CD4-positive, alpha-beta T cell treated with Interferon gamma for 1 hour (primary cell): Measurements from ENCODE around the gene HAUS2.
A peak's percentile ranks its signal among the peaks of the same experiment; 100 is the strongest.
"Not testable (repeated sequence)": the region's sequence is repeated elsewhere in the genome, so short reads cannot be mapped to it uniquely, and the experiment has no call there.

ENCODE experiments used
- DNase-seq: peaks from one replicate; pipeline ENCODE4 v3.0.0-alpha.2; 2020

The HAUS2 gene

DNA sequence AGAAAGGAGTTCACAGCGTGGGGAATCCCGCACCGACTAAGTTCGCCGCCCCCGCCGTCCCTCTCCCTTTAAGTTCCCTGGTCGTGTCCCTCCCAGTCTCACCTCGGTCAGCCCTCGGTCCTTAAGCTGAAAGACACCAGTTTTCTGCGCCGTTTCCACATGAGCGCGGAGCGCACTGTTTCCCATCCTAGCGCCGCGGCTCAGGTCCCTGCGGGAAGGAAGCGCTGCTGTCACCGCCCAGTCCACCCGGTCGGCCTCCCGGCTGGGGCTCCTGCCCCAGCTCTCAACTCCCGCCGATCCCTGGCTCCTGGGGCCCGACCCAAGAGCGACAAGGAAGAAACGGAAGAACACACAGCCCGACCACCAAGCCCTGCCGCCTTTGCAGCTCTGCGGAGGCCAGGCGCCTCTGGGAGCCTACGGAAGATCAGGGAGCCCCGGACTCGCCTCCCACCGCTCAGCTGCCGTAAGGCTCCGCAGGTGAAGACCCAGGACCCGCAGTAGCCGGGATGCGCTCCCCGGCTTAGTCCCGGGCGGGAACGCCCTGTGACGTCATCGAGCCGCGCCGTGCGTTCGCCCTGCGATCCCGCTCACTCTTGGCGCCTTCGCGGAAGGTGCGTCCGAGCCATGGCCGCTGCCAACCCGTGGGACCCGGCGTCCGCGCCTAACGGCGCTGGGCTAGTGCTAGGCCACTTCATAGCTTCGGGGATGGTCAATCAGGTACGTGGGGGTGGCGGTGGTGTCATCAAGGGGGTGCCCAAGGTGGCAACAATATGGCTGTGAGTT, at the start of gene HAUS2, which contains the start of gene LRRC57:
Gene HAUS2, plus strand, starts transcription at position 590 of the 783 bp plus-strand sequence. Its CDS starts 35 bp downstream, at position 625.
Gene LRRC57, minus strand, starts transcription at position 545 of the 783 bp plus-strand sequence. Its CDS starts 359 bp downstream, at position 186.
- peak; percentile 81 for DNase-seq

DNA sequence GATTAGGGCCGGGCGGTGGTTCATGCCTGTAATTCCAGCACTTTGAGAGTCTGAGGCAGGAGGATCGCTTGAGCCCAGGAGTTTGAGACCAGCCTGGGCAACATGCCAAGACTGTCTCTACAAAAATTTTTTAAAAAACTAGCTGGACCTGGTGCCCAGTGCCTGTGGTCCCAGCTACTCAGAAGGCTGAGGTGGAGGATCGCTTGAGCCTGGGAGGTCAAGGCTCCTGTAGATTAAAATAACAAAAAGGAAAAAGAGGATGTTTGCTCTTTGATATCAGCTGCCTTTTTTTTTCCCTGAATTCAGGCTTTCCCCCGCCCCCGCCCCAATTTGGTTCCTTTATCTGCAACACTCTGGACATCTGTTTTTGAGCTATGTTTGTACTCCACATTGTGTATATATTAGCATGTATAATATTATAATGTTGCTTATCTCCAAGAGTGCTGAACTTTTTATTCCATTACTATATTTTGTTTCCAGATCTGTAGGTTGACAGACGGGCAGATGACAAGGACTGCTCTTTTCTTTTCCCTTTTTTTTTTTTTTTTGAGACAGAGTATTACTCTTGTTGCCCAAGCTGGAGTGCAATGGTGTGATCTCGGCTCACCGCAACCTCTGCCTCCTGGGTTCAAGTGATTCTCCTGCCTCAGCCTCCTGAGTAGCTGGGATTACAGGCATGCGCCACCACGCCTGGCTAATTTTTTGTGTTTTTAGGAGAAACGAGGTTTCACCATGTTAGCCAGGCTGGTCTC, 48.6 kb upstream of the HAUS2 start:
- DNase-seq, result no peak

DNA sequence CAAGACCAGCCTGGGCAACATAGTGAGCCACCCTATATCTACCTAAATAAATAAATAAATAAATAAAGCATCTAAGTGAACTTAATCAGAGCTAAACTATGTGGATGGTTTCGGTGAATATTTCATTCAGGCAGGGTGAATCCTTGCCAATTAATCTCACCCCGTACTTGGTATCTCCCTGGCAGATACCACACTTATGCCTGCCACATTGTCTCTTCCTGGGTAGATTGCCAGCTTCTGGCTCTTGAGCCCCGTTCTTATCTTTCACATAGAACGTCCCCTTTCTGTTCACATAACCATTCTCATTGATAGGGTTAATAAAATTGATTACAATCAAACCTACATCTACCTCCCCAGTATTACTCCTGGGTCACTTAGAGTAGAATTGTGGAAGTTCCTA, 46.2 kb upstream of the HAUS2 start:
- no peak for DNase-seq

DNA sequence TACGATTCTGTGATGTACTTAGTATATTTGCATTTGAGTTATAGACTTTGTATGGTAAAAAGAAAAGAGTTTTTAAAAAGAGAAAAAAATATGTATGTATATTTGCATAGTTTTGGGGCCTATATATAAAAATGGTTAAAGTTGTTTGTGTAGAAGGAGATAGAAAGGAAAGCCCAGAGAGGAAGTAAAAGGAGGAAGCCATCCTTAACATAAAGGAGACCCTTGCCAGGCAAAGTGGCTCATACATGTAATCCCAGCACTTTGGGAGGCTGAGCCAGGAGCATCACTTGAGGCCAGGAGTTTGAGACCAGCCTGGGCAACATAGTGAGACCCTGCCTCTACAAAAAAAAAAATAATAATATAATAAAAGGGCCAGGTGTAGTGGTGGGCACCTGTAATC, 44.8 kb upstream of the HAUS2 start:
- no peak for DNase-seq

DNA sequence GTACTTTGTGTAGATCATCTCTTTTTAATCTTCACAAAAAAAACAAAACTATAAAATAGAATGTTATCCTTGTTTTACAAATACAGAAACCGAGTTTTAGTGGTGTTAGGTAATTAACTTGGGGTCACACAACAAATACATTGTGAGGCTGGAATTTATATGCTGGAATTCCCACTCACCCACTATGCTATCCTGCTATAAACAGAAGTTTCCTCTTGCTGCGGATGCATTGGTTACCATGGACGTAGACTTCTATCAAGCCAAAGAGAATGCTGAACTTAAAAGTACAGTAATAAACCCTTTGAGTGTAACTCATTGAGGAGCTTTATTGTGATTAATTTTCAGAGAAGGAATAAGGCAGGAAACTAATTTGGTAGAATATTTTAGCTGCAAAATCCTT, 44.0 kb upstream of the HAUS2 start:
- no peak for DNase-seq

DNA sequence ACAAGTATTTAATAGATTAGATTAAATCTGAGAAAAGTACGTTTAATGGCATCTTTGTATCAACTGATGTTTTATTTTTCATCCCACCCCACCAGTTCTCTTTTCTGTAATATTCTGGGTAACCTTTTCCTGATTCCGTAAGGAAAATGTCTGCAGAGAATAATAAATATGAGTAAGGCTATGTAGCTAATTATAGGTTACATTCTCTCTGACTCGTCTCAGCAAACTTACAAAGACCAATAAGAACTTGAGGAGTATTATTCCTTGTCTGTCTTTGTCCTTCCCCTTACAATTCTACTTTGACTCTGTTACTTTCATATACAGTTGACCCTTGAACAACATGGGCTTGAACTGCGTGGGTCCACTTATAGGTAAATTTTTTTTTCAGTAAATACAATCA, 41.1 kb upstream of the HAUS2 start:
- DNase-seq, result no peak

DNA sequence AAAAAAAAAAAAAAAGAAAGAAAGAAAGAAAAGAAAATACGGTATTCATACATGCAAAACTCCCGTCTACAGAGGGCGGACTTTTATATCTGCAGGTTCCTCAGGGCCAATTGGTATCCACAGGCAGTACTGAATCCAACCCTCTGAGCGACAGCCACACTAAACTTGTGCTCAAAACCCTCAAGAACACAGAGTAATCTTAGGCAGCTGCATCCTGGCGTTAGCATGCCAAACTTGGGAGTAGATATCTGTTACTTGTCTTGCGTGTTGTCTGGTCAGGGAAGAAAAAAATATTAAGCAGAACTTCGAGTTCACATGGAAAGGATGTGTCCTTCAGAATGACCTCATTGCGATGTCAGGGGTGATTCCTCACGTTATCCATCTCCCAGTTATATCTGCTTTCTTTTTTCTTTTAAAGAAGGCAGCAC, 40.4 kb upstream of the HAUS2 start:
- DNase-seq, result no peak

DNA sequence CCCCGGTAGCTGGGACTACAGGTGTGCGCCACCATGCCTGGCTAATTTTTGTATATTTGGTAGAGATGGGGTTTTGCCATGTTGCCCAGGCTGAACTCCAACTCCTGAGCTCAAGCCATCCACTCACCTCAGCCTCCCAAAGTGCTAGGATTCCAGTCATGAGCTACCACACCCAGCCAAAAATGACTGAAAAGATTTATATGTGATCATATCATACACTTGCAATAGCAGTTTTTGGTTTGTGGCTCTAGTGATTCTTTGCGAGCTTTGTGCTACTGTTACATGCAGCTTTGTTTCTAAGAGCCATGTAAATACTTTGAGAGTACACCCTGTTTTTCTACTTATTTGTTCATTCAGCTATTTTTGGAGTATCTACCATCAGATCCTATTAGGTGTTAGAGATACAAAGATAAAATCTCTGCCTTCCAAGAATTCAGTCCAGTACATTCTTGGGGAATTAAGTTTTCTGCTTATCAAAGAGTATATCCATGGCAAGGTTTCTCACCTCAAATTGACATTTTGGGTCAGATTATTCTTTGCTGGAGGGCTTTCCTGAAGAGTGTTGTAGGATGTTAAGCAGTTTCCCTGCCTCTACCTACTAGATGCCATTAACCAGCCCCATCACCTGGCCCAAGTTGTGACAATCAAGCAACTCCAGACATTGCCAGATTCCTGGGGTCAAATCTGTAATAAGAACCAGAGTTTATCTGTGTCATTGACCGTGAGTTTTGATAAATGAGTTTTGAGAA, 38.2 kb upstream of the HAUS2 start:
- no peak for DNase-seq

DNA sequence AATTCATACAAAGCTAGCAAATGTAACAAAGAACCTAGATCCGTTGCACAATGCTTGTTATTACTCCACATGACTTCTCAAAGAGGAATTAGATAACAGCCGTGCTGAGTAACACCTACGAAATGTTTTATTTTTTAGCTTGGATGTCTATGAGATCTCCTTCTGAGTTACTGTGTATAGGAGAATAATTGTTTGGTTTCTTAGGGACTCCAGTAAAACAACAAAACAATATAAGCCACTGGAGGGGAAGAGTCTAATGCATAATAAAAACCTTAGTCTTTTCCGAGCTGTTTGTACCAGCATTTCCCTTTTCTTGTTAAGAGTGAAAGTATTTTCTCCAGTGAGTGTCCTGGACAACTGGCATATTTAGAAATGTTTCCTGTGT, 37.6 kb upstream of the HAUS2 start:
- no peak for DNase-seq

DNA sequence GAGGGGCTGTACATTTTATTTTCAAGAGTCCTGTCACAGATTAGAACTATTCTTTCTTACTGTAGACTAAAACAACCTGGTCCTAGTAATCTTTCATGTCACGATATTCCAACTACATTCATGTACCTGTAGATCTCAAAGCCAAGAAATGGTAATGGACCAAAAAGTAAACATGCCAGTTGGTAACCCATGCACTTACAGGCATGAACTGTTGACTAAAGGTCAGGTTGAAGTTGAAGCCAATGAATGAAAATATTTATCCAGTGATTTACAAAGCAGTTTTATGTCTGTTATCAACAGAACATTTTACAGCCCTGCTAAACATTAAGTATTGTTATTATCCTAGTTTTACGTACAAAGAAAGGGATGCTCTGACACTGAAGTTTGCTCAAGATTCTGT, 25.3 kb upstream of the HAUS2 start:
- no peak for DNase-seq

DNA sequence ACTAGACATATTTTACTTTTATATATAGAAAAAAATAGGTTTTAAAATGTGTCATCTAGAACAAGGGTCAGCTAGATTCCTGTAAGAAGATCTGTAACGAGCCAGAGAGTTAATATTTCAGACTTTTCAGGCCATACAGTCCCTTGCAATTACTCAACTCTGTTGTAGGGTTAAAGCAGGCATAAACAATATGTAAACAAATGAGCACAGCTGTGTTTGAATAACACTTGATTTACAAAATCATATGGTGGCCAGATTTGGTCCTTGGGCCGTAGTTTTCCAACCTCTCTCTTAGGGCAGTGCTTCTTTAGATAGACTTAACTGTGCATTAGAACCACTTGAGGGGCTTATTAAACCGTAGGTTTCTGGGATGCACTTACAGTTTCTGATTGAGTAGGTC, 19.7 kb upstream of the HAUS2 start:
- DNase-seq, result no peak

DNA sequence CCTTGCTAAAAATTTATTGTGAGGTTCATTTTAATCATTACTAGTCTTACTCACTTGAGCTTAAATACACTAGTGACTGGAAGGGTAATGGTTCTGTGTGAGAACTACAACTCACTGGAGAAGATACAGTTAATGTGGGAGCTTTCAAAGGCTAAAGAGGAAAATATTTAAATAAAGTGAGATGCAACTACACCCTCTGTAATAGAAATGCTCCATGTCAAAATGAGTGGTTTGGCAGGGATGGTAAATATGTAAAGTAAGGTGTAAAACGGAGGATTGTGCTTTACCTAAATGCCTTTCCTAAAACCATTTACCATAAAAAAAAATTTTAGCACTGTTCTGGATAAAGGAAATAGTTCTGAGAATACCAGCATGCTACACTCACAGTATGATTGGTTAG, 15.4 kb upstream of the HAUS2 start:
- DNase-seq, result no peak

DNA sequence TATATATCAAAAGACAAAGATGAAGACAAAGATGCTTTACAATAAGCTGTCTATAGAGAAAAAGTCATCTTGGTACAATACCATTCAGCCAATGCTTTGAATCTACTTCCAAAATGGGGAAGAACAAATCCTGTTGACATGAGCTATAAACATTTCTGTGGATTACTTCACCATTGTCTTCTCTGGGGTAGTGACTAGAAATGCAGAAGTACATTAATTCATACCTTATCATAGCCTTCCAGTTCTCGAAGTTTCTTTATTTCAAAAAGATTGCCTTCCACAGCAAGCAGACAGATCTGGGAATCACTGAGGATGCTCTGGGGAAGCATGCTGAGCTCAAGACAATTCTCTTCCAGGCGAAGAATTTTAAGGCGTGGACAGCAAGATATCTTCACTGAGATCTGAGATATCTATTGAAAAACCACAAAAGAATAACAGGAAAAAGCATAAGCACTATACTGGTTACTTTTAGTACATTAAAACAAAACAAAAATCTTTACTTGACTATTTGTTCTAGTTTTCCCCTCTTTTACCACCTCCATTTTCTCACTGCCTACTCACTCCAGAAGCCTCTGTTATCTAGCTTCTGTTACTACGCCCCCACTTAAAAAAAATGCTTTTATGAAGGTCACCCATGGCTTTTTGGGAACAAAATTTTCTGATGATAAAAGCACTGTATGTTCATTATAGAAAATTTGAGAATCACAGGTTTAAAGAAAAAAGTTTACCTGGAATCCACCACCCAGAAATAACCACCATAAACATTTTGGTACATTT, 3.6 kb upstream of the HAUS2 start:
- DNase-seq, result no peak

DNA sequence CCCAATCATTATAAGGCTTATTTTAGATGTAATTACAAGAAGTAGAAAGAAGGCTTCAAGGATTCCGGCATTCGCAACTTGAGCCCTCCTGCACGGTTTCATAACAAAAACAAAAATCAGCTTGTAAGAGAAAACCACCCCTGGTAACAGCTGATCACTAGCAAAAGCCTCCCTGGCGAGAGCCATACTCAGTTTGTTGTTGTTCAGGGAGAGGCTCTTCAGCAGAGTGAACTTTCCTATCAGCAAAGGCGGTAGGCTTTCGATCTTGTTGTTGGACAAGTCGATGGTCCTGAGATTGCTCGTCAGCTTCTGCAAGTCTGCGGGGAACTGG, 755 bp upstream of the HAUS2 start:
- no peak for DNase-seq

DNA sequence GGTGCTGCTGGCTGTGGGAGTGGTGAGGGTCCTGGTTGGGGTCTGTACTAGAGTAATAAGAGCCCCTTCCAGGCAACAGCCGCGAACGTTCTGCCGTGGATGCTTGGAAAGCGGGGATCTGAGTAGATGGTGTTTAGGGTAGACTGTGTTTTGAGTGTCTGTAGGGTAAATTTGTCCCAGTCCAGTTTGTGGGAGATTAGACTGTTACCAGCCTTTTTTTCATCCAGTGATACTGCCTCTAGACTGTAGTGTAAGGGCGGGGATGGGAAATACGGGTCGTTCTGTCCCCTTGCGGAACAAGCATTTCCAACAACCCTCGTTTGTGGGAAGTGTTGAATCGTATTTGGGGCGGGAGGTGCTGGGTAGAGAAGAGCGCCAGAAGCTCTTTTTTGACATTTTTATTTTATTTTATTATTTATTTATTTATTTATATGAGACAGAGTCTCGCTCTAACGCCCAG, 424 bp downstream of the HAUS2 start:
- DNase-seq, result peak; percentile 17

DNA sequence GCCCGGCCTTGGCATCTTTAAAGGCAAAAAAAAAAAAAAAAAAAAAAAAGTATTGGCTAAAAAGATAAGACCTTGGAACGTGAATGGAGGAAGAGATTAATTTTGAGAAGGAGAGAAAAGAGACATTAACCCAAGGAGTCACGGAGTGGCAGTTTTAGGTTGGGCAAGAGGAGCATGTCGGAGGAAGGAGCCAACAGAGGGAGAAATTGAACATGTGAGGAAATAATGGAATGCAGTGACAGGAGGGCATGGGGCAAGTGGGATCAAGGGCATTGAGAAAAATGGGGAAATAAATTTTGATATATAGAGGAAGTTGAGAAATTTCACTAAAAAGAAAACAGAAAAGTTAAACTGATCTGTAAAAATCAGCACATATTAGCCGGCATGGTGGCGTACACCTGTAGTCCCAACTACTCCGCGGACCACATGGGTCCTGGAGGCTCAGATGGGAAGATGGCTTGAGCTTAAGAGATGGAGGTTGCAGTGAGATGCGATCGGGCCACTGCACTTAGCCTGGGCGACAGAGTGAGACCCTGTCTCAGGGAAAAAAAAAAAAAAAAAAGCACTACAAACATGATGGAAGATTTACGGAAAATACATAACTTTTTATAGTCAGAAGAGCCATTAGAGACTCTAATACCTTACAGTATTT, 1.2 kb downstream of the HAUS2 start:
- no peak for DNase-seq

DNA sequence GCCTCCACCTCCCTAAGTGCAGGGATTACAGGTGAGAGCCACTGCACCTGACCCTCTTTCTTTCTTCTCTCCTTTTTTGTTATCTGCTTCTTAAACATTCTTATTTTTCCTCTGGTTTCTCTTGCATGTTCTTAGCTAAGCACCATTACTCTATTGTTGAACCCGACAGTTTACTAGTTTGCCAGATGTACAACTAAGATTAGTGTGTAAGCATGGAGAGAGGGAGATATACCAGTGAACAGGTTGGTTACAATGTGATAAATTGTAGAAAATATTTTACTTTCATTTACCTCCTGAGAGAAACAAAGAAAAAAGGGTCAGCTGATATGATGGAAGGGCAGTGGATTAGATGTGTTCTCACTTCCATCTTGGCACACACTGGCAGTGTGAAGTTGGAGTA, 4.9 kb downstream of the HAUS2 start:
- no peak for DNase-seq

DNA sequence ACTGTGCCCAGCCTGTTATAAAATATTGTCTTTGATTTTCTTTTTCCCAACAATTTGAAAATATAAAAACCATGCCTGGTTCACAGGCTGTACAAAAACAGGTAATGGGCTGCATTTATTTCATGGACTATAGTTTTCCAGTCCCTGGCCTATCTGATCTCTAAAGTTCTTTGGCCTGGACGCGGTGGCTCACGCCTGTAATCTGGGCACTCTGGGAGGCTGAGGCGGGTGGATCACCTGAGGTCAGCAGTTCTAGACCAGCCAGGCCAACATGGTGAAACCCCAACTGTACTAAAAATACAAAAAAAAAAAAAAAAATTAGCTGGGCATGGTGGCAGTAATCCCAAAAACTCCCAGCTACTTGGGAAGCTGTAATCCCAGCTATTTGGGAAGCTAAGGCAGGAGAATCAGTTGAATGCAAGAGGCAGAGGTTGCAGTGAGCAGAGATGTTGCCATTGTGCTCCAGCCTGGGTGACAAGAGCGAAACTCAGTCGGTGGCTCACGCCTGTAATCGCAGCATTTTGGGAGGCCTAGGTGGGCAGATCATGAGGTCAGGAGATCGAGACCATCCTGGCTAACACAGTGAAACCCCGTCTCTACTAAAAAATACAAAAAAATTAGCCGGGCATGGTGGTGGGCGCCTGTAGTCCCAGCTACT, 8.0 kb downstream of the HAUS2 start:
- not testable (repeated sequence) for DNase-seq

DNA sequence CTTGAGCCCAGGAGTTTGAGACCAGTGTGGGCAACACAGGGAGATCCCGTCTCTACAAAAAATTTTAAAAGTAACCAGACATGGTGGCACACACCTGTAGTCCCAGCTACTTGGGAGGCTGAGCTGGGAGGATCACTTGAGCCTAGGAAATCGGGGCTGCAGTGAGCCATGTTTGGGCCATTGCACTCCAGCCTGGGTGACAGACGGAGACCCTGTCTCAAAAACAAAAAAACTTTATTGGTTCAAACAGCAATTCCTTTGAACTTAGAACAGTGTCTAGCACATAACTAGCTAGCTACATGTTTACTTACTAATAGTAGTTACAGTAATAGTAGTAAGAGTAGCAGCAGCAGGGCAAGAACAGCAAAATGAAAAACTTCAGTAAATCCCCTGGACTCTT, 10.1 kb downstream of the HAUS2 start:
- DNase-seq, result no peak

DNA sequence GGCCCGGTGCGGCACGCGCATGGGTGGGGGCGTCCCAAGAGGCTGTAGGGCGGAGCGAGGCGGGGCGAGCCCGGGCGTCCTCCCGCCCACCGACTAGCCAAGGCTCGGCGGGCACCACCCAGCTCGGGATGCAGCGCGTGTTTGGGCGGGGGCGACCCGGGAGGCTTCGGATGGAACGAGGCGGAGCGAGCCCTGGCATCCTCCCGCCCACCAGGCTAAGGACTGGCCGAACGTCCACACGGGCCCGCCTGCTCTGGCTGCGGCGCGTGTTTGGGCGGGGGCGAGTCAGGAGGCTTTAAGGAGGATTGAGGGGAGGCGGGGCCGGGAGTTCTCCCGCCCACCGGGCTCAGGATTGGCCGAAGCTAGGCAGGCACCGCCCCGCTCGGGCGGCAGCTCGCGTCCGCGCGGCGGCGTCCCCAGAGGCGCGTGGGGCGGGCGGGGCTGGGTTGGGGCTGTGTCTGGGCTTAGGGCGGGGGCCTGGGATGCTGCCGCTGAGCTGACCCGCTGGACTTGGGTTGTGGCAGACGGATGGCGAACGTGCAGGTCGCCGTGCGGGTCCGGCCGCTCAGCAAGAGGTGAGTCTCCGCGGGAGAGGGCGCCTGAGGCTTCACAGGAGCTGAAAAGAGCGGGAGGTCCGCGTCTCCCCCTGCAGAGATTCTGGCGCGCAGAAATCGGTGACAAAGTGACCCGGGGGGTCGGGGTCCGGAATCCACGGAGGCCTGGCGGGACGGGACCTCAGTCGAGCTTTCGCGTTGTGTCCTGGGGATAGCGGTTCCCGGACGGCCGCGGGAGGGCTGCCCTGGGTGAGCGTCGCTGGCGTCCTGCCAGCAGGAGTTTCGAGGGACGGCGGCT, 26.8 kb downstream of the HAUS2 start, which contains the start of gene STARD9:
Gene STARD9, plus strand, starts transcription at position 419 of the 852 bp plus-strand sequence. Its CDS starts 110 bp downstream, at position 529.
- DNase-seq, result peak; percentile 94
